HL-60 (cell line): ENCODE measurements around the gene DCX.

Experiments
- DNase-seq, 2 experiments: peaks; one replicate each; pipeline ENCODE4 v3.0.0-alpha.2; 2010 to 2020; ENCODE audit warnings: low read depth in 1 of 2, low spot score in 1 of 2
- H3K27ac ChIP-seq: fragments of 250-450 bp; sonication (Bioruptor Pico); replicated peaks from 2 replicates; pipeline ENCODE4 v1.5.1; 2020; ENCODE audit warnings: mild to moderate bottlenecking, moderate library complexity
- H3K27me3 ChIP-seq: fragments of 250-450 bp; sonication (Bioruptor Pico); 2 replicates; pipeline ENCODE4 v1.5.1; 2021; ENCODE audit warnings: mild to moderate bottlenecking, moderate library complexity; ENCODE audit not compliant: insufficient read depth, poor library complexity, severe bottlenecking
- H3K4me3 ChIP-seq: replicated peaks from 2 replicates; pipeline ENCODE4 v1.5.1; 2011; ENCODE audit warnings: mild to moderate bottlenecking, control low read depth, low read length; ENCODE audit not compliant: insufficient read depth
- GABPA ChIP-seq: IDR thresholded peaks from 2 replicates; pipeline ENCODE4 v1.6.1; 2012; ENCODE audit warnings: low read depth
- POLR2AphosphoS5 ChIP-seq: IDR thresholded peaks from 2 replicates; pipeline ENCODE4 v1.6.1; 2012; ENCODE audit warnings: low read depth
- SPI1 ChIP-seq: IDR thresholded peaks from 2 replicates; pipeline ENCODE4 v1.6.1; 2012; ENCODE audit warnings: low read depth, mild to moderate bottlenecking, borderline replicate concordance
- TF ChIP-seq, protein P1 (sequence below): IDR thresholded peaks from 2 replicates; pipeline ENCODE4 v1.6.1; 2012; ENCODE audit warnings: low read depth; ENCODE audit not compliant: insufficient replicate concordance
- TF ChIP-seq, protein P2 (sequence below): IDR thresholded peaks from one replicate; pipeline ENCODE4 v1.5.1; 2011; ENCODE audit warnings: low read length, control low read depth, inconsistent platforms; ENCODE audit not compliant: insufficient read depth

DCX gene

DNA sequence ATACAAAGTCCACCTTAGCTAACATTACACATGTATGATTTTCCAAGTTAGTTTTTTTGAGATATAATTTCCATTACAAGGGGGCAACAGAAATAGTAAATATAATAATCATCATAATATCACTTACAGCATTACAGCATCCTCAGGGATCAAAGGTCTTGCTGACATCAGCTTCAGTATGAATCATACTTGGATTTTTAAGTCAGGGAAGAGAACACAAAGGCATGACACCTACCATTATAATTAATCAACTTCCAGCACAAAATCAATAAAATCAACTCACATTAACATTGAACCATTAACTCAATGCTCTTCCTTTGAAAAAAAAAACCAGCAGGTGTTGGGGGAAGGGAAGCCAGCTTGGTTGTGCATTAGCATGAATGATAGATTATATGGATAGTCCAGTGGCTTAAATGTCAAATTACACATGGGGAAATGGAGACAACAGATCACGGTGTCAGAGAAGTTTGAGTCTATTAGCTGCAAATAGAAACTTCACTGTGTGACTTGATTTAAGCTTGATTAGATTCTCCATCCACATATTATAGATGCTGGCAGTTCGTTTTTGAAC lies 74.8 kb downstream of the DCX start:
- Histone ChIP-seq H3K27me3 (no peaks in the 10 kb centered on the region), H3K27ac (no peak overlapping the region), H3K4me3 (no peak overlapping the region)
- TF ChIP-seq POLR2AphosphoS5 = no peak
- TF ChIP-seq, protein P1, sequence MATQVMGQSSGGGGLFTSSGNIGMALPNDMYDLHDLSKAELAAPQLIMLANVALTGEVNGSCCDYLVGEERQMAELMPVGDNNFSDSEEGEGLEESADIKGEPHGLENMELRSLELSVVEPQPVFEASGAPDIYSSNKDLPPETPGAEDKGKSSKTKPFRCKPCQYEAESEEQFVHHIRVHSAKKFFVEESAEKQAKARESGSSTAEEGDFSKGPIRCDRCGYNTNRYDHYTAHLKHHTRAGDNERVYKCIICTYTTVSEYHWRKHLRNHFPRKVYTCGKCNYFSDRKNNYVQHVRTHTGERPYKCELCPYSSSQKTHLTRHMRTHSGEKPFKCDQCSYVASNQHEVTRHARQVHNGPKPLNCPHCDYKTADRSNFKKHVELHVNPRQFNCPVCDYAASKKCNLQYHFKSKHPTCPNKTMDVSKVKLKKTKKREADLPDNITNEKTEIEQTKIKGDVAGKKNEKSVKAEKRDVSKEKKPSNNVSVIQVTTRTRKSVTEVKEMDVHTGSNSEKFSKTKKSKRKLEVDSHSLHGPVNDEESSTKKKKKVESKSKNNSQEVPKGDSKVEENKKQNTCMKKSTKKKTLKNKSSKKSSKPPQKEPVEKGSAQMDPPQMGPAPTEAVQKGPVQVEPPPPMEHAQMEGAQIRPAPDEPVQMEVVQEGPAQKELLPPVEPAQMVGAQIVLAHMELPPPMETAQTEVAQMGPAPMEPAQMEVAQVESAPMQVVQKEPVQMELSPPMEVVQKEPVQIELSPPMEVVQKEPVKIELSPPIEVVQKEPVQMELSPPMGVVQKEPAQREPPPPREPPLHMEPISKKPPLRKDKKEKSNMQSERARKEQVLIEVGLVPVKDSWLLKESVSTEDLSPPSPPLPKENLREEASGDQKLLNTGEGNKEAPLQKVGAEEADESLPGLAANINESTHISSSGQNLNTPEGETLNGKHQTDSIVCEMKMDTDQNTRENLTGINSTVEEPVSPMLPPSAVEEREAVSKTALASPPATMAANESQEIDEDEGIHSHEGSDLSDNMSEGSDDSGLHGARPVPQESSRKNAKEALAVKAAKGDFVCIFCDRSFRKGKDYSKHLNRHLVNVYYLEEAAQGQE = no peak
- TF ChIP-seq SPI1 = no peak
- TF ChIP-seq, protein P2, sequence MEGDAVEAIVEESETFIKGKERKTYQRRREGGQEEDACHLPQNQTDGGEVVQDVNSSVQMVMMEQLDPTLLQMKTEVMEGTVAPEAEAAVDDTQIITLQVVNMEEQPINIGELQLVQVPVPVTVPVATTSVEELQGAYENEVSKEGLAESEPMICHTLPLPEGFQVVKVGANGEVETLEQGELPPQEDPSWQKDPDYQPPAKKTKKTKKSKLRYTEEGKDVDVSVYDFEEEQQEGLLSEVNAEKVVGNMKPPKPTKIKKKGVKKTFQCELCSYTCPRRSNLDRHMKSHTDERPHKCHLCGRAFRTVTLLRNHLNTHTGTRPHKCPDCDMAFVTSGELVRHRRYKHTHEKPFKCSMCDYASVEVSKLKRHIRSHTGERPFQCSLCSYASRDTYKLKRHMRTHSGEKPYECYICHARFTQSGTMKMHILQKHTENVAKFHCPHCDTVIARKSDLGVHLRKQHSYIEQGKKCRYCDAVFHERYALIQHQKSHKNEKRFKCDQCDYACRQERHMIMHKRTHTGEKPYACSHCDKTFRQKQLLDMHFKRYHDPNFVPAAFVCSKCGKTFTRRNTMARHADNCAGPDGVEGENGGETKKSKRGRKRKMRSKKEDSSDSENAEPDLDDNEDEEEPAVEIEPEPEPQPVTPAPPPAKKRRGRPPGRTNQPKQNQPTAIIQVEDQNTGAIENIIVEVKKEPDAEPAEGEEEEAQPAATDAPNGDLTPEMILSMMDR = no peak
- DNase-seq = no peak

DNA sequence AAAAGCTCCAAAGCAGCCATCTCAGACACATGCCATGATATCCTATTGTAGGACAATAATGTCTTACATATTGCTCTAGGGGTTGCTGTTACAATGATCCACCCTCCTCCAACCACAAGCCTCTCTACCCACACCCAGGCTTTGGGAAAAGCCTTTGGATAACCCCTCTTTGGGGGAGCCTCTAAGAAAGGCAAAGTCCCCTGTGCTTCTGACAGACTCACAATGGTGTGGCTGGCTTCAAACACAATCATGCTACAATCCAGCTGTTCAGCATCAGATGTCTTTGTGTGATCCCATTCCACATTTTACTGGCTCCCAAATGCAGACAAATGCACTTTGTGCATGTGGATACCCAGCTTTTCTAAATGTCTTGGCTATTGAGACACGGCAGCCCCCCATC lies 75.9 kb downstream of the DCX start:
- Histone ChIP-seq H3K4me3 (no peak overlapping the region), H3K27me3 (no peaks in the 10 kb centered on the region), H3K27ac (no peak overlapping the region)
- no peak for DNase-seq
- TF ChIP-seq, protein P1 = no peak
- no peak for TF ChIP-seq GABPA
- TF ChIP-seq SPI1 = no peak
- TF ChIP-seq POLR2AphosphoS5 = no peak
- TF ChIP-seq, protein P2 = no peak

DNA sequence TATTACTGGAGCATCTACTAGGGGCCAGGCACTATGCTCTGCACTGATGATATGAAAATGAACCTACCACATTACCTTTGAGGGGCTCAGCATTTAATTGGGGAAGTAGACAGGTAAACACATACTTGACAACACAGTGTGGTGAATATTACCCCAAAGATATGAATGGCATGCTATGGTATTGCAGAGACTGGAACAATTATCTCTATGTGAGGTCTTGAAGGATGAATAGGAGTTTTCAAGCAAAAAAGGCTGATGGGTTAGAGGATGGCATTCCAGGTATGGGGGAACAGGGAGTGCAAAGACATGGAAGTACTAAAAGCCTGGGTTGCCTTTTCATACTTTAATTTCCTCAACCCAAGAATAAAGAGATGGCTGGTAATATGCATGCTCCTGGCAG lies 82.6 kb downstream of the DCX start:
- no peaks in the 10 kb centered on the region for H3K27me3 ChIP-seq
- TF ChIP-seq, protein P1 = no peak
- no peak for TF ChIP-seq GABPA
- TF ChIP-seq SPI1 = no peak
- no peak for TF ChIP-seq POLR2AphosphoS5
- TF ChIP-seq, protein P2 = no peak

More for the DNA sequence above, 82.6 kb downstream of the DCX start:
- no peak for DNase-seq
- Histone ChIP-seq H3K27ac (no peak overlapping the region), H3K4me3 (no peak overlapping the region)
